Eye (tissue), 1 donor: ENCODE results near the gene GEMIN7.

Experiments
- DNase-seq: peaks from one replicate; pipeline ENCODE4 v3.0.0-alpha.2; 2015

GEMIN7 gene

DNA sequence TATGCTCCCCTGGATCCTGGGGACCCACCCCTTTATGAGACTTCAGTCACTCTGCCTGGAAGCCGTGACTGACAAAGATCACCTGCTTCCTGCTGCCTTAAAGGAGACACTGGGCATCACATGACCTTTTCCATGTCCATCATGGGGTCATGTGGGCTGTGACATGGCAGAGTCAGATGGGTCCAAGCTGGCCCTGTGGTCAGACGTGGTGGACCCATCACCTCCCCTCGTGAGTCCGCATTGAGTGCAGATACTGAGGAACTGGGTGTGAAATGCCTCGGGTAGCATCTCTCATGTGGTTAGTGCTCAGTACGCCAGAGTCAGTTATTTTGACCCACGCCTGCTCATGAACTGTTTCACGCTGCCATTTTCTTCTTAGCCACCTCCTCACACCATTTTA is 54.6 kb downstream of the GEMIN7 start:
- no peak for DNase-seq

DNA sequence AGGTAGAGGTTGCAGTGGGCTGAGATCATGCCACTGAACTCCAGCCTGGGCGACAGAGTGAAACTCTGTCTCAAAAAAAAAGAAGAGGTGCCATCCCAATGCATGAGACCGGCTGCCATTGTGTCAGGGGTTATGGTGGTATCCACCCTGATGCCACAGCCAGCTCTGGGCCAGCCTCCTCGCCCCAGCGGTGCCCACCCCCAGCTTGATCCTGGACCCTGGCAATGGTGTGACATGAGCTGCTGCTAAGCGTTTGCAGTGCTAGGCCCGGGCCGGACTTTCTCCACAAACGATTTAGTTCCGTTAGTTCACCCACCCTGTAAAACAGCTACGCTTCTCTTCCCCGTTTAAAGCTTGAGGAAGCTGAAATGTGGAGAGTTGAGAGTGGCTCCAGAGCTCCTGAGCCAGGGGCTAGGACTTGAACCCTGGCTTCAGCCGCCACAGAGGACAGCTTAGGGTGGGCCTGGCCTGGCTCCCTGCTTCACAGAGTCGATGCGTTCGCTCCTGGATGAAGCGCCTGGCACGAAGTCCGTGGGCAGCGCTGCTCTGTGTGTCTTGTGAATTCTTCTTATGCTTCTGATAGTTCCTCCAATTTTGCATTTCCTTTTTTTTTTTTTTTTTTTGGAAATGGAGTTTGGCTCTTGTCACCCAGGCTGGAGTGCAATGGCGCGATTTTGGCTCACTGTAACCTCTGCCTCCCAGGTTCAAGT is 56.3 kb downstream of the GEMIN7 start:
- DNase-seq, result no peak

DNA sequence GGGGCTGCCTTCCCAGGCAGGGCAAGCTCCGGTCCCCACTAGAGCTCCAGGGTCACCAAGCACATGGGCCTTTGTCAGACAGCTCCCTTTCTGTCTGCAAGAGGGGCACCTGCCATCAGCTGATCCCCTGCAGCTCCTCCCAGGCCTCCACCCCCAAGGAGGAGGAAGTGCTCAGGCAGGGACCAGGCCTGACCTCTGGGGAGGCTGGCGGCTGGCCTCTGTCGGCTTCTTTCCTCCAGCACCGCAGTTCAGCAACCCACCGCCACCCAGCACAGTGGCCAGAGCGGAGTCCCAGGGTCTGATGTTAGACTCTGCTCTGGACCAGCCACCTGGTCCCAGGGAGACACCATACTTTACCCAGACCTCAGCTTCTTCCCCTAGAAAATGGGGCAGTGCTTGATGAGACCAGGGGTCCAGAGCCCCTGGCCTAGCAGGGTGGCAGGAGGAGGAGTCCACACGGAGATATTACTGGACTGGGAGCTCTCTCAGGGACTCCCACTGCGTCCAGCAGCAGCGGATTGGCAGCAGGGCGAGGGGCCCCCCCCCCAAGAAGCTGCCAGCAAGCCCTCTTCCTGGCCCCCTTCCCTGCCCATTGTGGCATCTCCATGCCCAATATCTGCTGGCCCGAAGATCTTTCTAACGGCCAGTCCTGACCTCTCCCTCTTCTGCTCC is 57.6 kb downstream of the GEMIN7 start:
- DNase-seq, result no peak

DNA sequence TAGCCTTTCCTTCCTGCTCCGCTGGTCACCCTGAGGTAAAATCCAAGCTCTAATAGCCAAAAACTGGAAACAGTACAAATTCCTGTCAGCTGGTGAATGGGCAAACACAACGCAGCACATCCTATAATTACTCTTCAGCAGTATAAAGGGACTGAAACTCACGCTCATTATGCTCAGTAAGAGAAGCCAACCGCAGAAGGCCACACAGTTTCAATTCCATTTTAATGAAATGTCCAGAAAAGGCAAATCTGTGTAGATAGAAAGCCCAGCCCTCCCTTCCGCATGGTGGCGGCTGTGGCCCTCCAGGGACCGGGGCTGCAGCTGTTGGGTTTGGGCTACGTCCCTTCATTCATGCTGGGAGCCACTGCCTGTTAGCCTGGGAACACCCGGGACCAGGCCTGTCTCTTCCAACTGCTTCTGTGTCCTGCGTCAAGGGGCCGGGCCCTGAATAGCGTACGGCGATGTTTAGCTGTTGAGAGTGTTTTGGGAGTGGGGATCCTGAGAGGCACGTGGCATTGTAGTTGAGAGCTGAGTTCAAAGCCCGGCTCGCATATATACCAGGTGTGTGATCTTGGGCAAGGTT is 58.2 kb downstream of the GEMIN7 start:
- DNase-seq, result peak; percentile 62

DNA sequence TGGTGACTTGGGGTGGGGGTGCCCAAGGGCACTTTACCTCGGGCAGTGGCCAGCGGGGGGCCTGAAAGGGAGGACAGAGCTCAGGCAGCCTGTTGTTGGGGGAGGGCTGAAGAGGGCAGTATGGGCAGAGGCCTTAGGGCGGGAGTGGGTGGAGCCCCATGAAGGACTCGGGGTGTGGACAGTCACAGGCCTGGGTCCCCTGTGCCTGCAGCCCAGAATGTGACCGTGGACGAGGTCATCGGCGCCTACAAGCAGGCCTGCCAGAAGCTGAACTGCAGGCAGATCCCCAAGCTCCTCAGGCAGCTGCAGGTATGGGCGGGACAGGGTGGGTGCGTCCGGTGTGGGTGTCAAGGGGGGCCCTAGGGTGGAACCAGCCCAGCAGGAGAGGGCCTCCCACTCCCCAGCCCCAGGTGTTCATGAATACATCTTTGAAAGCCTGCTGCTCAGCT is 59.3 kb downstream of the GEMIN7 start:
- no peak for DNase-seq

DNA sequence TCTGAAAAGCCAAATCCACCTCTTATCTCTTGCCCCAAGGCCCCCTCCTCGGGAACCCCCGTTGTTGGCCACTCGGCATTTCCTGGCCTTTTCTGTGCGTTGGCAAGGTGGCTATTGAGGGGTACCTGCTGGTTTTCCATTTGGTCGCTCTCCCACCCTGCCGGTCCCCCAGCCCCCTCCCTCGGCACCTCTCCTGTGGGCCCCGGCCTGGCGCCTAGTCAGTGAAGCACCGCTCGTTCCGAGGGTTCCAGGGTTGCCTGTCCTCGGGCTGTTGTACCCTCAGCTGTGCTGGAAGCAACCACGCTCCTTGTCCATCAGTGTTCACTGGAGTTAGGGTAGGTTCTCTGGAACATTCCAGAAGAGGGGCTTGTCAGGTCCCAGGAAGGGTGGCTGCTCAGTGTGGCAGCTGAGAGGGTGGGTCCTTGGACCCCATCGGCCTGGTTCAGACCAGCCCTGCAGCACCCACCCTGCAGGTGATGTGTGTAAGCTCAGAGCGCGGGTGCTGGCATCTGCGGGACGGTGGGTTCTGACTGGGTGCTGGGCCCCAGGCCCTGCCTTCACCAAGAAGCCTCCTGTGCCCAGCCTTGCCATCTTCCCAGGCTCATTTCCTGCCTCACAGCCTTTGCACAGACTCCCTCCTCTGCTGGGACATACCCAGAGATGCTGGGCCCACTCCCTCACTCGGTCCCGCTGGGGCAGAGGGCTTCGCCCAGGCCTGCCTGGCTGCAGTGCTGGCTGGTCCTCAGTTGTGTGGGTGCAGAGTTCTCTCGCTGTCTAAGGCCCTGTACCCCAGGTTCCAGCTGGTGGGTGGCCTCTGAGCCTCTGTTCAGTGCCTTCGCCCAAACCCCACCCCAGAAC is 60.5 kb downstream of the GEMIN7 start:
- DNase-seq, result no peak

DNA sequence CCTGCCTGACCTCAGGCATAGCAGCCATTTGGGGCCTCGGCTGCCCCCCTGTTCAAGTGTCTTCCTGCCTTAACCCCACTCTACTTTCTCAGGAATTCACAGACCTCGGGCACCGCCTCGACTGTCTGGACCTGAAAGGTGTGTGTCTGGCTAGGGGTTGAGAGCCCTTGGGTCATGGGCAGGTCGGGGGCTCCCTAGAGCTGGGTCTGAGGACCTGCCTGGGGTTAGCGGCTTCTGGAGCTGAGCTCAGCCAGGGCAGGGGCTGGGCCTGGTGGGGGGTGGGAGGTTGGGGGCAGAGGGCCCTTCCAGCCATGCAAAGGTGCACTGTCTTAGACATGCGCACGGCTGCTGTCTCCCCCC is 61.1 kb downstream of the GEMIN7 start:
- DNase-seq, result no peak

DNA sequence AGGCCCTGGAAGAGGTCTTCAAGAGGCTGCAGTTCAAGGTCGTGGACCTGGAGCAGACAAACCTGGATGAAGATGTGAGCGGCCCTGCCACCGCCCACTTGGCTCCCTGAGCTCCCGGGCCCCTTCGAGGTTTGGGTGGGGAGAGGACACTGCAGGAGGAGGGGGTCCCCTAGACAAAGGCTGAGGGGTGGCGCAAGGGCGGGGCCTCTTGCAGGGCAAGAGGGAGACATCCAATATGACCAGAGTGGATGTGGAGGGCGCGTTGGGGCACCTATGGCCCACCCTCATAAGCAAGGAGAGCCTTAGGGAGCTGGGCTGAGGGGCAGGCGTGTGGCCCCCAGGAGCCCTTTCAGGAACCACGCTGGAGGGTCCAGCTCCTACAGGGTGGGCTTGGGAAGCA is 61.5 kb downstream of the GEMIN7 start:
- no peak for DNase-seq
